GM23338 (cell line): Measurements from ENCODE around the gene CLASP2. TPM values are rescaled to one million over a fixed set of nuclear protein-coding genes. Genes with fewer than 3 reads are reported as not detected.

ENCODE experiments used
- ATAC-seq: fragments of 200-7000 bp; cut with Tn5 transposase; 3 replicates; pipeline ENCODE4 v1.9.1; 2020
- DNase-seq: peaks from one replicate; pipeline ENCODE4 v3.0.0-alpha.2; 2015; ENCODE audit warnings: low spot score
- H2AFZ ChIP-seq: fragments of 200-600 bp; sonication (generic); 2 replicates; pipeline ENCODE4 v1.8.0; 2016; ENCODE audit warnings: antibody characterized with exemption, mild to moderate bottlenecking, moderate library complexity
- H3F3A ChIP-seq: fragments of 200-600 bp; sonication (generic); replicated peaks from 2 replicates; pipeline ENCODE4 v1.8.0; 2017; ENCODE audit warnings: antibody characterized with exemption, mixed run types, low read depth
- H3K27ac ChIP-seq: fragments of 200-600 bp; sonication (generic); 2 replicates; pipeline ENCODE4 v1.6.1; 2016; ENCODE audit warnings: low read depth
- H3K27me3 ChIP-seq: fragments of 200-600 bp; sonication (generic); 2 replicates; pipeline ENCODE4 v1.8.0; 2016; ENCODE audit warnings: mild to moderate bottlenecking, mixed run types, moderate library complexity; ENCODE audit not compliant: insufficient read depth
- H3K36me3 ChIP-seq: fragments of 200-600 bp; sonication (generic); 2 replicates; pipeline ENCODE4 v1.8.0; 2016; ENCODE audit warnings: mild to moderate bottlenecking; ENCODE audit not compliant: insufficient read depth
- H3K4me1 ChIP-seq: fragments of 200-600 bp; sonication (generic); 2 replicates; pipeline ENCODE4 v1.8.0; 2016; ENCODE audit warnings: mild to moderate bottlenecking, moderate library complexity; ENCODE audit not compliant: insufficient read depth
- H3K4me2 ChIP-seq: fragments of 200-600 bp; sonication (generic); 2 replicates; pipeline ENCODE4 v1.7.1; 2017; ENCODE audit warnings: mixed run types
- H3K4me3 ChIP-seq: fragments of 200-600 bp; sonication (generic); 2 replicates; pipeline ENCODE4 v1.6.1; 2016; ENCODE audit warnings: mixed run types
- H3K79me2 ChIP-seq: fragments of 200-600 bp; sonication (generic); replicated peaks from 2 replicates; pipeline ENCODE4 v1.8.0; 2017; ENCODE audit warnings: mild to moderate bottlenecking; ENCODE audit not compliant: insufficient read depth
- H3K9me2 ChIP-seq: fragments of 200-600 bp; sonication (generic); 2 replicates; pipeline ENCODE4 v1.8.0; 2017; ENCODE audit not compliant: insufficient read depth
- H4K20me1 ChIP-seq: fragments of 200-600 bp; sonication (generic); replicated peaks from 2 replicates; pipeline ENCODE4 v1.8.0; 2017; ENCODE audit warnings: mild to moderate bottlenecking; ENCODE audit not compliant: insufficient read depth
- H3K27ac Mint-ChIP-seq: 2 replicates; pipeline ENCODE4 v1.8.0; 2020; ENCODE audit warnings: inconsistent platforms, mild to moderate bottlenecking, moderate library complexity, mixed read lengths
- H3K27me3 Mint-ChIP-seq: 3 replicates; pipeline ENCODE4 v1.8.0; 2022; ENCODE audit warnings: low read depth, mild to moderate bottlenecking, moderate library complexity, mixed read lengths, inconsistent platforms; ENCODE audit not compliant: insufficient read depth, poor library complexity
- H3K36me3 Mint-ChIP-seq: 3 replicates; pipeline ENCODE4 v1.8.0; 2021; ENCODE audit warnings: low read depth, mild to moderate bottlenecking, inconsistent platforms, moderate library complexity, mixed read lengths
- H3K4me1 Mint-ChIP-seq: 3 replicates; pipeline ENCODE4 v1.8.0; 2020; ENCODE audit warnings: mild to moderate bottlenecking, inconsistent platforms, mixed read lengths
- H3K4me3 Mint-ChIP-seq: 3 replicates; pipeline ENCODE4 v1.8.0; 2021; ENCODE audit warnings: moderate library complexity, mild to moderate bottlenecking, inconsistent platforms, mixed read lengths
- H3K9me3 Mint-ChIP-seq: 3 replicates; pipeline ENCODE4 v1.8.0; 2020; ENCODE audit warnings: moderate library complexity, mild to moderate bottlenecking, inconsistent platforms, mixed read lengths
- CREB1 ChIP-seq: fragments of 250-450 bp; sonication (Bioruptor Pico); IDR thresholded peaks from 2 replicates; pipeline ENCODE4 v1.5.0; 2020; ENCODE audit warnings: low read depth, mild to moderate bottlenecking, moderate library complexity
- EZH2phosphoT487 ChIP-seq: fragments of 200-600 bp; sonication (generic); IDR thresholded peaks from one replicate; pipeline ENCODE4 v1.8.1; 2018; ENCODE audit warnings: antibody characterized with exemption; ENCODE audit not compliant: unreplicated experiment
- NANOG ChIP-seq: IDR thresholded peaks from 2 replicates; pipeline ENCODE4 v1.6.1; 2016; ENCODE audit warnings: antibody characterized with exemption, borderline replicate concordance
- POLR2AphosphoS5 ChIP-seq: IDR thresholded peaks from 2 replicates; pipeline ENCODE4 v1.6.1; 2016; ENCODE audit warnings: antibody characterized with exemption, low read depth
- STAT1 ChIP-seq: IDR thresholded peaks from one replicate; pipeline ENCODE4 v1.6.1; 2016; ENCODE audit warnings: antibody characterized with exemption; ENCODE audit not compliant: unreplicated experiment
- ZNF114 ChIP-seq: fragments of 250-450 bp; sonication (Bioruptor Pico); IDR thresholded peaks from 2 replicates; pipeline ENCODE4 v1.5.0; 2020; ENCODE audit warnings: mild to moderate bottlenecking, moderate library complexity
- ZNF331 ChIP-seq: fragments of 250-450 bp; sonication (Bioruptor Pico); IDR thresholded peaks from 2 replicates; pipeline ENCODE4 v1.5.0; 2020; ENCODE audit warnings: low read depth, mild to moderate bottlenecking, moderate library complexity
- polyA plus RNA-seq: library from polyadenylated mRNA; unstranded; fragments of >200 nt; fragmentation: Nextera tagmentation; extraction: Ambion mirVana; gene quantifications from 2 replicates; pipeline ENCODE4 v1.2.1, GENCODE V29; 2016
- total RNA-seq: library from RNA; depleted of rRNA; stranded (reverse); fragments of >200 nt; shearing (Covaris generic); gene quantifications from 2 replicates; pipeline ENCODE4 v1.2.3, GENCODE V29; 2014
- TF ChIP-seq, protein P1 (sequence below), 2 experiments: fragments of 200-600 bp in 1 of 2; sonication (generic) in 1 of 2; conservative IDR thresholded peaks; 2 replicates each; pipeline versions ENCODE4 v1.5.1 to v1.6.1; 2016 to 2017; ENCODE audit warnings: antibody characterized with exemption in 2 of 2, low read depth in 2 of 2, mild to moderate bottlenecking in 2 of 2, moderate library complexity in 1 of 2
- TF ChIP-seq, protein P2 (sequence below): IDR thresholded peaks from one replicate; pipeline ENCODE4 v1.6.1; 2018; ENCODE audit warnings: antibody characterized with exemption; ENCODE audit not compliant: unreplicated experiment

The CLASP2 gene
- total and polyA plus RNA-seq, 2 experiments from 2014 or later, result 12.8 to 74.6 TPM

- TF ChIP-seq, protein P1, sequence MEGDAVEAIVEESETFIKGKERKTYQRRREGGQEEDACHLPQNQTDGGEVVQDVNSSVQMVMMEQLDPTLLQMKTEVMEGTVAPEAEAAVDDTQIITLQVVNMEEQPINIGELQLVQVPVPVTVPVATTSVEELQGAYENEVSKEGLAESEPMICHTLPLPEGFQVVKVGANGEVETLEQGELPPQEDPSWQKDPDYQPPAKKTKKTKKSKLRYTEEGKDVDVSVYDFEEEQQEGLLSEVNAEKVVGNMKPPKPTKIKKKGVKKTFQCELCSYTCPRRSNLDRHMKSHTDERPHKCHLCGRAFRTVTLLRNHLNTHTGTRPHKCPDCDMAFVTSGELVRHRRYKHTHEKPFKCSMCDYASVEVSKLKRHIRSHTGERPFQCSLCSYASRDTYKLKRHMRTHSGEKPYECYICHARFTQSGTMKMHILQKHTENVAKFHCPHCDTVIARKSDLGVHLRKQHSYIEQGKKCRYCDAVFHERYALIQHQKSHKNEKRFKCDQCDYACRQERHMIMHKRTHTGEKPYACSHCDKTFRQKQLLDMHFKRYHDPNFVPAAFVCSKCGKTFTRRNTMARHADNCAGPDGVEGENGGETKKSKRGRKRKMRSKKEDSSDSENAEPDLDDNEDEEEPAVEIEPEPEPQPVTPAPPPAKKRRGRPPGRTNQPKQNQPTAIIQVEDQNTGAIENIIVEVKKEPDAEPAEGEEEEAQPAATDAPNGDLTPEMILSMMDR (conservative IDR thresholded peaks at IDR 0.05; ENCODE audit: low read depth in 2 of 2), result no peak
- TF ChIP-seq CREB1 (CRISPR knock-in tag) (no peak), STAT1 (no peak), POLR2AphosphoS5 (no peak), ZNF331 (CRISPR knock-in tag) (no peak), EZH2phosphoT487 (no peak), ZNF114 (CRISPR knock-in tag) (no peak)
These were observed 171.0 kb downstream of the CLASP2 start (continued) for GRCh38 chr3:33547101-33547500.

DNA sequence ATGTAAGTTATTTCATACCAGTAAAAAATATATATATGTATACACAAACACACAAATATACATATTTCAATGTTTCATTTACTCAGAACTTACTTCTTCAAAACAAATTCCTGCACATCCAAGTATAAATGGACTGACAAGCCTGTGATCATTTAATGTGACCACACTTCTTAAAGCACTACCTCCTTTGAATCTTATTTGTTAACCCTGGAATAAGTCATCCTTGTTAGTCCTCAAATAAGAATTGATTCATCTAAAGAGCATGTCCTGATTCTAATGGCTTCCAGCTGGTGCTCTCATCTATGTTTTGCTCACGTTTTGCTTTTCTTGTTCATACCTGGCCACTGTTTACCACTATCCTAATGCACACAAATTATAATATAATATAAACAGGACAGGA, 173.9 kb downstream of the CLASP2 start:
- Mint-ChIP-seq H3K36me3 (peaks cover 10% of the 10 kb centered on the region), H3K27ac (no peak overlapping the region), H3K4me1 (no peaks in the 10 kb centered on the region), H3K27me3 (no peaks in the 10 kb centered on the region), H3K4me3 (no peak overlapping the region), H3K9me3 (peaks cover 13% of the 10 kb centered on the region)
- H4K20me1 ChIP-seq, result no peaks in the 10 kb centered on the region
- no peaks in the 10 kb centered on the region for H3F3A ChIP-seq
- H3K4me3 ChIP-seq, result no peak overlapping the region
- peaks cover 11% of the 10 kb centered on the region; the same call in 1 of the 2 replicates for H3K36me3 ChIP-seq
- no peak overlapping the region; the same call in 1 of the 2 replicates for H3K27ac ChIP-seq
- H3K4me2 ChIP-seq, result no peak overlapping the region
- DNase-seq, result no peak
- H2AFZ ChIP-seq, result no peak overlapping the region
- no peaks in the 10 kb centered on the region for H3K79me2 ChIP-seq
- H3K27me3 ChIP-seq, result no peaks in the 10 kb centered on the region
- TF ChIP-seq, protein P1 (conservative IDR thresholded peaks at IDR 0.05; ENCODE audit: low read depth in 2 of 2), result no peak
- TF ChIP-seq ZNF114 (CRISPR knock-in tag), result no peak
- TF ChIP-seq NANOG, result no peak
- no peak for TF ChIP-seq EZH2phosphoT487
- TF ChIP-seq CREB1 (CRISPR knock-in tag), result no peak
- TF ChIP-seq, protein P2, sequence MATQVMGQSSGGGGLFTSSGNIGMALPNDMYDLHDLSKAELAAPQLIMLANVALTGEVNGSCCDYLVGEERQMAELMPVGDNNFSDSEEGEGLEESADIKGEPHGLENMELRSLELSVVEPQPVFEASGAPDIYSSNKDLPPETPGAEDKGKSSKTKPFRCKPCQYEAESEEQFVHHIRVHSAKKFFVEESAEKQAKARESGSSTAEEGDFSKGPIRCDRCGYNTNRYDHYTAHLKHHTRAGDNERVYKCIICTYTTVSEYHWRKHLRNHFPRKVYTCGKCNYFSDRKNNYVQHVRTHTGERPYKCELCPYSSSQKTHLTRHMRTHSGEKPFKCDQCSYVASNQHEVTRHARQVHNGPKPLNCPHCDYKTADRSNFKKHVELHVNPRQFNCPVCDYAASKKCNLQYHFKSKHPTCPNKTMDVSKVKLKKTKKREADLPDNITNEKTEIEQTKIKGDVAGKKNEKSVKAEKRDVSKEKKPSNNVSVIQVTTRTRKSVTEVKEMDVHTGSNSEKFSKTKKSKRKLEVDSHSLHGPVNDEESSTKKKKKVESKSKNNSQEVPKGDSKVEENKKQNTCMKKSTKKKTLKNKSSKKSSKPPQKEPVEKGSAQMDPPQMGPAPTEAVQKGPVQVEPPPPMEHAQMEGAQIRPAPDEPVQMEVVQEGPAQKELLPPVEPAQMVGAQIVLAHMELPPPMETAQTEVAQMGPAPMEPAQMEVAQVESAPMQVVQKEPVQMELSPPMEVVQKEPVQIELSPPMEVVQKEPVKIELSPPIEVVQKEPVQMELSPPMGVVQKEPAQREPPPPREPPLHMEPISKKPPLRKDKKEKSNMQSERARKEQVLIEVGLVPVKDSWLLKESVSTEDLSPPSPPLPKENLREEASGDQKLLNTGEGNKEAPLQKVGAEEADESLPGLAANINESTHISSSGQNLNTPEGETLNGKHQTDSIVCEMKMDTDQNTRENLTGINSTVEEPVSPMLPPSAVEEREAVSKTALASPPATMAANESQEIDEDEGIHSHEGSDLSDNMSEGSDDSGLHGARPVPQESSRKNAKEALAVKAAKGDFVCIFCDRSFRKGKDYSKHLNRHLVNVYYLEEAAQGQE, result no peak
- no peaks in the 10 kb centered on the region for H3K4me1 ChIP-seq
- no peak for ATAC-seq
- no peaks in the 10 kb centered on the region for H3K9me2 ChIP-seq
